Astrocyte (in vitro differentiated cells and primary cell): Measurements from ENCODE around the gene KCTD12. TPM values are rescaled to one million over a fixed set of nuclear protein-coding genes. Genes with fewer than 3 reads are reported as not detected.
A peak's percentile ranks its signal among the peaks of the same experiment; 100 is the strongest.

Experiments used
- DNase-seq: peaks from one replicate; pipeline ENCODE4 v3.0.0-alpha.2; 2010; ENCODE audit warnings: low read depth
- FAIRE-seq: peaks from 2 replicates; lab custom pipeline; 2011; peaks lifted over from hg19 to GRCh38; lab: Jason Lieb, UNC
- H2AFZ ChIP-seq: 2 replicates; pipeline ENCODE4 v1.6.0; 2012; ENCODE audit warnings: low read depth, low read length, inconsistent platforms
- H3K27ac ChIP-seq: 2 replicates; pipeline ENCODE4 v1.5.1; 2011; ENCODE audit warnings: low read depth, low read length, inconsistent platforms
- H3K27me3 ChIP-seq: 2 replicates; pipeline ENCODE4 v1.6.0; 2011; ENCODE audit warnings: low read length, inconsistent platforms; ENCODE audit not compliant: insufficient read depth
- H3K36me3 ChIP-seq: 2 replicates; pipeline ENCODE4 v1.5.1; 2011; ENCODE audit warnings: low read length, inconsistent platforms; ENCODE audit not compliant: insufficient read depth
- H3K4me1 ChIP-seq: 2 replicates; pipeline ENCODE4 v1.5.1; 2011; ENCODE audit warnings: low read length, inconsistent platforms; ENCODE audit not compliant: insufficient read depth
- H3K4me2 ChIP-seq: 2 replicates; pipeline ENCODE4 v1.6.0; 2012; ENCODE audit warnings: low read length, inconsistent platforms
- H3K4me3 ChIP-seq: 2 replicates; pipeline ENCODE4 v1.5.1; 2011; ENCODE audit warnings: low read depth, mild to moderate bottlenecking, low read length, inconsistent platforms; ENCODE audit not compliant: insufficient read depth
- H3K79me2 ChIP-seq: 2 replicates; pipeline ENCODE4 v1.6.0; 2012; ENCODE audit warnings: mild to moderate bottlenecking, low read length, inconsistent platforms; ENCODE audit not compliant: insufficient read depth
- H3K9ac ChIP-seq: 2 replicates; pipeline ENCODE4 v1.6.0; 2012; ENCODE audit warnings: mild to moderate bottlenecking, low read length, inconsistent platforms
- H3K9me3 ChIP-seq: 2 replicates; pipeline ENCODE4 v1.5.1; 2012; ENCODE audit warnings: low read depth, mild to moderate bottlenecking, low read length, inconsistent platforms; ENCODE audit not compliant: insufficient read depth
- H4K20me1 ChIP-seq: 2 replicates; pipeline ENCODE4 v1.6.0; 2012; ENCODE audit warnings: low read length, inconsistent platforms; ENCODE audit not compliant: insufficient read depth
- H3K27ac Mint-ChIP-seq: one replicate; pipeline ENCODE4 v1.8.0; 2021; ENCODE audit warnings: mild to moderate bottlenecking, mixed read lengths; ENCODE audit not compliant: unreplicated experiment
- H3K27me3 Mint-ChIP-seq: one replicate; pipeline ENCODE4 v1.8.0; 2021; ENCODE audit warnings: low read depth, mixed read lengths; ENCODE audit not compliant: unreplicated experiment
- H3K36me3 Mint-ChIP-seq: one replicate; pipeline ENCODE4 v1.8.0; 2021; ENCODE audit warnings: low read depth, mixed read lengths; ENCODE audit not compliant: unreplicated experiment
- H3K4me1 Mint-ChIP-seq: one replicate; pipeline ENCODE4 v1.8.0; 2021; ENCODE audit warnings: low read depth, mixed read lengths; ENCODE audit not compliant: unreplicated experiment
- H3K4me3 Mint-ChIP-seq: one replicate; pipeline ENCODE4 v1.8.0; 2021; ENCODE audit warnings: mild to moderate bottlenecking, moderate library complexity, mixed read lengths; ENCODE audit not compliant: unreplicated experiment
- H3K9me3 Mint-ChIP-seq: one replicate; pipeline ENCODE4 v1.8.0; 2021; ENCODE audit warnings: mild to moderate bottlenecking, mixed read lengths; ENCODE audit not compliant: unreplicated experiment
- CTCF ChIP-seq: IDR thresholded peaks from 2 replicates; pipeline ENCODE4 v1.5.1; 2011; ENCODE audit warnings: low read depth, mild to moderate bottlenecking, inconsistent platforms, low read length, moderate library complexity; ENCODE audit not compliant: insufficient read depth
- EZH2 ChIP-seq: IDR thresholded peaks from 2 replicates; pipeline ENCODE4 v1.6.1; 2012; ENCODE audit warnings: mild to moderate bottlenecking, low read length, inconsistent platforms; ENCODE audit not compliant: insufficient read depth
- total RNA-seq: library from RNA; stranded (reverse); gene quantifications from 2 replicates; pipeline ENCODE4 v1.2.1, GENCODE V29; 2021

KCTD12 gene
- total RNA-seq, 1 donor from 2014 or later = 13.7 TPM

GRCh38 chr13:76860706-76861105, 25.5 kb downstream of the KCTD12 start:
- H3K9me3 Mint-ChIP-seq = no peaks in the 10 kb centered on the region
- H2AFZ ChIP-seq = no peak overlapping the region
- H3K4me2 ChIP-seq = no peak overlapping the region
- H3K27ac Mint-ChIP-seq = no peak overlapping the region
- no peaks in the 10 kb centered on the region for H4K20me1 ChIP-seq
- no peaks in the 10 kb centered on the region for H3K9me3 ChIP-seq
- FAIRE-seq (no peak), DNase-seq (no peak)
- TF ChIP-seq CTCF (no peak), EZH2 (no peak)
- peaks cover 6% of the 10 kb centered on the region for H3K4me1 ChIP-seq
- no peaks in the 10 kb centered on the region for H3K36me3 Mint-ChIP-seq
- no peaks in the 10 kb centered on the region for H3K79me2 ChIP-seq
- no peak overlapping the region for H3K27ac ChIP-seq
- no peak overlapping the region for H3K4me3 Mint-ChIP-seq
- H3K9ac ChIP-seq = no peak overlapping the region
- no peaks in the 10 kb centered on the region for H3K27me3 Mint-ChIP-seq
- H3K27me3 ChIP-seq = no peaks in the 10 kb centered on the region
- H3K36me3 ChIP-seq = no peaks in the 10 kb centered on the region
- peaks cover 2% of the 10 kb centered on the region for H3K4me1 Mint-ChIP-seq
- no peak overlapping the region for H3K4me3 ChIP-seq

GRCh38 chr13:76854894-76855293, 31.3 kb downstream of the KCTD12 start:
- H3K9me3 Mint-ChIP-seq = no peaks in the 10 kb centered on the region
- peak overlapping the region; percentile 1 for H3K27ac ChIP-seq

More at GRCh38 chr13:76854894-76855293, 31.3 kb downstream of the KCTD12 start:
- Mint-ChIP-seq H3K27ac (no peak overlapping the region), H3K4me1 (peaks cover 20% of the 10 kb centered on the region), H3K27me3 (no peaks in the 10 kb centered on the region), H3K4me3 (no peak overlapping the region), H3K36me3 (no peaks in the 10 kb centered on the region)
- Histone ChIP-seq H3K4me1 (peaks cover 19% of the 10 kb centered on the region), H3K4me3 (no peak overlapping the region), H3K27me3 (no peaks in the 10 kb centered on the region), H3K79me2 (no peaks in the 10 kb centered on the region), H3K4me2 (no peak overlapping the region), H4K20me1 (no peaks in the 10 kb centered on the region), H3K36me3 (no peaks in the 10 kb centered on the region), H3K9ac (no peak overlapping the region), H2AFZ (no peak overlapping the region), H3K9me3 (no peaks in the 10 kb centered on the region)
- no peak for TF ChIP-seq CTCF
- TF ChIP-seq EZH2 = no peak
- FAIRE-seq (no peak), DNase-seq (peak; percentile 32)
